ENCODE measurements around the gene PTK7.

DNA sequence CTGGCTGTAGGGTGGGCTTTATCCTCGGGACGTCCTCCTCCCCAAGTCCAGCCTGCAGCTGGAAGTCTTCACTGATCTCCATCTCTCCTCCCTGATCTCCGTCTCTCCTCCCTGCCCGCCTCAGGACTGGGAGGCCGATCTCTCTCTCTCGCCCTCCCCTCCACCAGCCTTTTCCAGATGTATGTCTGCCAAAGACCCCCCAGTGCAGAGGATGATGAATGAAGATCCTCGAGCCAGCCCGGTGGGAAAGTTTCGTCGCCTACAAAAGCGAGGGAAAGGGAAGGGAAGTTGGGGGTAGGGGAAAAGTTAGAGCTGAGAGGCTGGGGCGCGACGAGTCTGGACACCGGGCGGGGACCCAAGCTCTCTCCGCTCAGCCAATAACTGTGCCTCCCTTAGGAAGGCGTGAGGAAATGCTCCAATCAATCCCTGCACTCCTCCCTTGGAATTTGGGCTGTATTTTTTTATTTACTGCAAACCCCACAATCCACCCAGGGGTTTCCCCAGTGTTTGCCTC, 94.4 kb downstream of the PTK7 start:
- no peak for TF ChIP-seq POLR2A (IDR thresholded peaks at IDR 0.05)
- TF ChIP-seq, protein P1, sequence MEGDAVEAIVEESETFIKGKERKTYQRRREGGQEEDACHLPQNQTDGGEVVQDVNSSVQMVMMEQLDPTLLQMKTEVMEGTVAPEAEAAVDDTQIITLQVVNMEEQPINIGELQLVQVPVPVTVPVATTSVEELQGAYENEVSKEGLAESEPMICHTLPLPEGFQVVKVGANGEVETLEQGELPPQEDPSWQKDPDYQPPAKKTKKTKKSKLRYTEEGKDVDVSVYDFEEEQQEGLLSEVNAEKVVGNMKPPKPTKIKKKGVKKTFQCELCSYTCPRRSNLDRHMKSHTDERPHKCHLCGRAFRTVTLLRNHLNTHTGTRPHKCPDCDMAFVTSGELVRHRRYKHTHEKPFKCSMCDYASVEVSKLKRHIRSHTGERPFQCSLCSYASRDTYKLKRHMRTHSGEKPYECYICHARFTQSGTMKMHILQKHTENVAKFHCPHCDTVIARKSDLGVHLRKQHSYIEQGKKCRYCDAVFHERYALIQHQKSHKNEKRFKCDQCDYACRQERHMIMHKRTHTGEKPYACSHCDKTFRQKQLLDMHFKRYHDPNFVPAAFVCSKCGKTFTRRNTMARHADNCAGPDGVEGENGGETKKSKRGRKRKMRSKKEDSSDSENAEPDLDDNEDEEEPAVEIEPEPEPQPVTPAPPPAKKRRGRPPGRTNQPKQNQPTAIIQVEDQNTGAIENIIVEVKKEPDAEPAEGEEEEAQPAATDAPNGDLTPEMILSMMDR (IDR thresholded peaks at IDR 0.05): no peak

All from Peyer's patch (tissue), 4 donors.